ENCODE measurements around the gene DUSP10.

GRCh38 chr1:221724931-221725605 is 16.8 kb downstream of the DUSP10 start:
- no peak for TF ChIP-seq ESRRA (CRISPR knock-in tag; IDR thresholded peaks at IDR 0.05; ENCODE audit: borderline replicate concordance)
- TF ChIP-seq PRDM15 (CRISPR knock-in tag; IDR thresholded peaks at IDR 0.05): no peak
- no peak for TF ChIP-seq NR2C2 (CRISPR knock-in tag; IDR thresholded peaks at IDR 0.05)
- TF ChIP-seq MLX (CRISPR knock-in tag; IDR thresholded peaks at IDR 0.05): no peak
- TF ChIP-seq ZNF281 (CRISPR knock-in tag; IDR thresholded peaks at IDR 0.05): no peak
- no peak for TF ChIP-seq STAT6 (CRISPR knock-in tag; conservative IDR thresholded peaks at IDR 0.05; ENCODE audit: low read depth)
